Forelimb muscle (tissue), 1 donor: Measurements from ENCODE around the gene WDR54. TPM values are rescaled to one million over a fixed set of nuclear protein-coding genes. Genes with fewer than 3 reads are reported as not detected.

Source experiments
- polyA plus RNA-seq: library from polyadenylated mRNA; unstranded; fragments of 120-200 nt; gene quantifications from one replicate; pipeline ENCODE4 v1.2.1, GENCODE V29; 2013; ENCODE audit not compliant: insufficient read length

Gene WDR54
- polyA plus RNA-seq, 1 donor, result 8.7 TPM

Other genes starting within 250 kb of the WDR54 start
- 41.5 TPM for gene MOB1A, start 242.9 kb upstream of the WDR54 start, polyA plus RNA-seq
- 21.8 TPM for gene MTHFD2, start 223.1 kb upstream of the WDR54 start, polyA plus RNA-seq
- 2.0 TPM for gene SLC4A5, start 78.3 kb upstream of the WDR54 start, polyA plus RNA-seq
- gene DCTN1, start 41.4 kb upstream of the WDR54 start, polyA plus RNA-seq, result 98.0 TPM
- 2.2 TPM for gene C2orf81, start 111 bp upstream of the WDR54 start, polyA plus RNA-seq
- 50.9 TPM for gene RTKN, start 20.2 kb downstream of the WDR54 start, polyA plus RNA-seq
- gene INO80B, start 33.4 kb downstream of the WDR54 start, polyA plus RNA-seq, result 19.0 TPM
- gene WBP1, start 36.7 kb downstream of the WDR54 start, polyA plus RNA-seq, result 57.6 TPM
- 30.4 TPM for gene MOGS, start 43.7 kb downstream of the WDR54 start, polyA plus RNA-seq
- 66.9 TPM for gene MRPL53, start 51.0 kb downstream of the WDR54 start, polyA plus RNA-seq
- 9.9 TPM for gene CCDC142, start 61.3 kb downstream of the WDR54 start, polyA plus RNA-seq
- 18.3 TPM for gene TTC31, start 61.4 kb downstream of the WDR54 start, polyA plus RNA-seq
- gene LBX2, start 77.9 kb downstream of the WDR54 start, polyA plus RNA-seq, result 1.2 TPM
- gene PCGF1, start 86.0 kb downstream of the WDR54 start, polyA plus RNA-seq, result 14.1 TPM
- gene TLX2, start 92.7 kb downstream of the WDR54 start, polyA plus RNA-seq, result not detected
- 0.14 TPM for gene DQX1, start 104.5 kb downstream of the WDR54 start, polyA plus RNA-seq
- gene AUP1, start 108.0 kb downstream of the WDR54 start, polyA plus RNA-seq, result 60.5 TPM
- gene HTRA2, start 108.2 kb downstream of the WDR54 start, polyA plus RNA-seq, result 28.8 TPM
- 8.7 TPM for gene LOXL3, start 132.2 kb downstream of the WDR54 start, polyA plus RNA-seq
- 5.5 TPM for gene DOK1, start 133.0 kb downstream of the WDR54 start, polyA plus RNA-seq
- 0.14 TPM for gene M1AP, start 226.6 kb downstream of the WDR54 start, polyA plus RNA-seq
- gene SEMA4F, start 232.5 kb downstream of the WDR54 start, polyA plus RNA-seq, result 2.1 TPM